Activated CD4-positive, alpha-beta T cell treated with anti-CD3 and anti-CD28 coated beads, Interleukin-10, Interleukin-2, amounts not matched to agents 100 ng/mL and 50 ng/mL, durations not matched to agents 16 hours and 8 hours (primary cell): ENCODE measurements around the gene CTSW.

Experiments used
- DNase-seq: peaks from one replicate; pipeline ENCODE4 v3.0.0-alpha.2; 2020

The CTSW gene

DNA sequence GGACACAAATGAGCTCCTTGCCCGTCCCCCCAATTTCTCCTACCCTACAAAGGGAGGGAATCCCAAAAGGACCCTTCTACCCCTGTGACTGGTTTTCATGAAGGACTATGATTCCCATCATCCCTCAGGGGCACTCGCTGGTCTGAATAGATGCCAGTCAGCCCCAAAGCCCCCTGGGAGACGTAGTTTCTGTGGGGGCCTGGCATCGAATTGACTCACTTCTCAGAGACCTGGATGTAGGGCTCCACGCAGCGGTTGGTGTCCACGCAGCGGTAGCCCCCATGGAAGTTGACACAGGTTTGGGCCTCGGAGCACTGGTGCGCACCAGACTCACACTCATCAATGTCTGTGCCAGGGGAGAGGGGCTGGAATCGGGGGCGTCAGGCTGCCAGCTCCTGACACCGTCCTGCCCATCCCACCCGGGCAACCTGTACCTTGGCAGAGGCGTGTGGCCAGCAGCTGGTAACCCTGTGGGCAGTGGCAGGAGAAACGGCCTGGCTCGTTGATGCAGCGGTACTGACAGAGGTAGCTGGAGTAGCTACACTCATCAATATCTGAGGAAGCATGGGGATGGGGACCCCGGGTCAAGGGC is 11.5 kb upstream of the CTSW start:
- no peak for DNase-seq

DNA sequence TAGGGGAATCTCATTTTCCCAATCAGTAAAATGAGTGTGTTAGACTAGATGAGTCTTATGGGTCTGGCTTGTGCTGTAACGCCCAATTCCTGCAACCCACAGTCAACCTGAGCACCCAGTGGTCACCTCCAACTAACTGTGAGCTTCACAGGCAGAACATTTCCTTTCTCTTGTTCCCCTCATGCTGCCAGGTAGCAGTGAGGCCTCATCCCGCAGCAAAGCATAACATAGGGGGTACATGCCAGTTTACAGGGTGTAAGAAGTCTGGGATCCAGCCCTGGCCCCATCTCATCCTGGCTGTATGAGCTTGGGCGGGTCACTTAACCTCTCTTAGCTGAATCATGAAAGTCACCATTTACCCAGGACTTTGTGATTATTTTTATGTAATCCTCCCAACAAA is 10.7 kb upstream of the CTSW start:
- DNase-seq, result no peak

DNA sequence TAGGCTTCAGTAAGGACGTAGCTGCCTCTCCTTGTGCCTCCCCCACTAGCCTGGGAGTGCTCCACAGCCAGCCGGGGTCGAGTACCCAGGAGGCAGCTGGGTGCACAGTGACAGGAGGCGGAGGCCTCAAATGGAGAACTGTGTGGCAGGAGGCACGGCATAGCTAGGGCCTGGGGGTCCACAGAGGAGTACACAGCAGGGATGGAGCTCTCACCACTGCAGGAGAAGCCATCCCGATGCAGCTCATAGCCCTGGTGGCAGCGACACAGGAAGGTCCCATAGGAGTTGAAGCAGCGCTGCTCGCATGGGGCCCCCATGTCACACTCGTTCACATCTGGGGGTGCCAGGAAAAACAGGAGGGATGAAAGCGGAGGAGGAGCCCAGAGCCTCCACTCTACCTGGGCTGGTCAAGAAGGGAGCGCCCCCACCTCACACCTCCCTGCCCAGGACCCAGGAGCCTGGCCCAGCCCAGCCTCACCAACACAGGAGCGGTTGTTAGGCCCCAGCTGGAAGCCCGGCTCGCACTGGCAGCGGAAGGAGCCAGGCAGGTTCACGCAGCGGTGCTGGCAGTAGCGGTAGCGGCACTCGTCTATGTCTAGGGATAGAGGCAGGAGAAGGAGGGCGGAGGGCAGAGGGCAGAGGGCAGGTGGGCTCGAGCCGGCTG is 9.9 kb upstream of the CTSW start:
- no peak for DNase-seq

DNA sequence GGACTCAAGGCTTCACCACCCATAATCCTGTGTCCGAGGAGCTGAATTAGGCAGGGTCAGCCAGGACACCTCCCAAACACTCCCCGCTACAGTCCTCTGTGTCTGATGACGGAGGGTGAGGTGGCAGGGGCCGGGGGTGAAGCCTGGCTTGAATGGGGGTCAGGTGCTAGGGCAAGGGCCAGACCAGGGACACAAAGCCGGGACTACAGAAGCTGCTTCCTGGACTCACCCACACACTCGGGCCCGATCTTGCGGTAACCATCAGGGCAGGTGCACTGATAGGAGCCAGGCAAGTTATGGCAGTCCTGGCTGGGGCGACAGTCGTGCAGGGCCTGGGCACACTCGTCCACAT is 9.4 kb upstream of the CTSW start:
- no peak for DNase-seq

DNA sequence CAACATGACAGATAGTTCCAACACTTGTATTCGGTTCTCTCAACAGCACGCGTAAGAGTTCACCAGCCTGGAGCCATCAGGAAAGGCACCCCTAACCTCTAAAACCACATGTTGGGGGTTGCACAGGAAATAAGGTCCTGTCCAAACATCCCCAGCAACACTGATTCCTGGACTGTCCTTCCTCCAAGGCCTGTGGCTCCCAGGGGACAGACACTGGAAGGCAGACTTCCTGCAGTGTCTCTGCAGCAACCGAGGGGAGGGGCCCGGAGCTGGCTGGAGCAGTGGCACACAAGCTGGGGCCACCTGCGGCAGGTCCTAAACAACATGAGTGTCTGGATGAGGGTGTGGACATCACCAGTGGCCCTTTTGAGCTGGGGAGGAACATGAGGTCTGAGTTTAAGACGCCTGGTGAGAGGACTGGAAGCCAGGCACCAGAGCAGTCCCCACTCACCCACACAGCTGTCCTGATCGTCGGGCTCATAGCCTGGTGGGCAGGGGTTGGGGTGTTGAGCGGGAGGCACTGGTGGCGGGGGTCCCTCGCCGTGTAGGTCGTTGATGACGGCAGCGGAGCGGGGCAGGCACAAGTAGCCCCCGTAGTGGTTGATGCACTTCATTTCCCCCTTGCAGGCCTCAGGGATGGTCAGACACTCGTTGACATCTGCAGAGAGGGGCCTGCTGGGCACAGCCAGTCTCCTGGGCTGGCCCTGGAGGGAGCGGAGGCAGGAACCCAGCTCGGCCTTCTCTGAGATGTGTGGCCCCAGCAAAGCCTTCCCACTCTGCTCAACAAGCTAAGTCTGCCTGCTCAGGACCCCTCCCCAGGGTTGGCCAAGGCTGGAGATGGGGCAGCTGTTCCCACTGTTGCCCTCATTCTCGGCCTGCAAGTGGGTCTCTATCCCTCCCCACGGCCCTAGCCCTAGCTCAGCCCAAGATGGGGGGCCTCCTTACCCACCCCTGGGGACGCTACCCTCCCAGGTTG is 8.6 kb upstream of the CTSW start:
- DNase-seq, result no peak

DNA sequence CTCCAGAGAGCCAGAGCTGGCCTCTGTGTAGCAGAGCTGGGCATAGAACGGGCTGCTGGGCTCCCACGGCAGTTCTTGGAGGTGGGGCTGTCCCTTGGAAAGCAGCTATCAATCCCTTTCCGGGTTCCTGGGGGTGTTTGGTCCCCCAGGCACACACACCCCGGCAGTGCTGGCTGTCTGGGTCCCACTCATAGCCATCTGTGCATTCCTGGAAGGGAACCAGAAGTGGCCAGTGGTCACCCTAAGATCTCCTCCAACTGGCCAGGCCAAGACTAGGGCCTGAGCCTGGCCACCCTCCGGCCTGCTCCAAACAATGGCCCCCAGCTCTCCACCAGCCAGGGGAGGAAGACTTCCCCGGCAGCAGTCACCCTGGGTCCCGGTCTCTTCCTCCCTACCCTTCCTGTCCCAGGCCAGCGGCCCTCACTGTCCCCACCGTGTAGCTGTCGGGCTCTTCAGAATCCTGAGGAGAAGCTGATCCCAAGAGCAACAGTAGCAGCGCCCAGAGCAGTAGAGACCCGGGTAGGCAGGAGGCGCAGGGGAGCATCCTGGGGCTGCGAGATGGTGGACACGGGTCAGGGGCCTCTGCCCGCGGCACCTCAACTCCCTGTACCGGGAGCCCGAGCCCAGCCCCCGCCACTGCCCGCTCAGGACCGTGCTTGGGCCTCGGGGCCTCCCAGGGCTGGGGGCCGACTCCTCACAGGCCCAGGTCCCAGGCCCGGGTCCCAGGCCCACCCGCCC is 7.7 kb upstream of the CTSW start:
- no peak for DNase-seq

DNA sequence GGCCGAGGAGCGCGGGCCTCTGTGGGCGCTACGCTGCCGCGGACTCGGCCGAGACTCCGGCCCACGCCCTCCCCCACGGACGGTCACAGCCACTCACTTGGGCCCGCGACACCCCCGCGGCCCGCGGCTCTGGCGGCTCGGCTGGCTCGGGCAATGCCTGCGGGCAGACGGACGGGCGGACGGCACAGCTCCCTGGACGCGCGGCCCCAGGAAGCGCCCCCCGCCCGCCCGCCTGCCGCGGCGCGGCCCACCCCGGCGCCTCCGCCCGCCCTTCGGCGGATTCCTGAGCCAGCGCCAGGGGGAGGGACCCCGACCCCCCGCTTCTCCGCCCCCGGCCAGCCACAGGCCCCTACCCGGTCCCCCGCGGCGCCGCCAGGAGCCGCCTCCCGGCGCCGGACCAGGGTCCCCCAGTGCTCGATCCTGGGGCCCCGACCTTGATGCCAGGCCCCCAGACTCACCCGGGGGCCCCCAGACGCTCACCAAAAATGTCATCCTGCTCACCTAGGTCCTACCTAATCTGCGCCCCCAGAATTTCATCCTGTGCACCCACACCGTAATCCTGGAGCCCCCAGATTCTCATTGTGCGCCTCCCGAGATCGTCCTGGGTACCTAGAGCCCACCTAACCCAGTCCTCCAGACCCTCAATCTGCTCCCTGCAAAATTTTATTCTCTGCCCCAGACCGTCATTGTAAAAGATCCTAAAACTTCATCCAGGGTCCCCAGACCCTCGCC is 6.9 kb upstream of the CTSW start, which contains the start of gene EFEMP2:
Gene EFEMP2, minus strand, starts transcription at position 215 of the 732 bp plus-strand sequence. CDS start 446 bp downstream, outside the sequence.
- DNase-seq, result no peak

DNA sequence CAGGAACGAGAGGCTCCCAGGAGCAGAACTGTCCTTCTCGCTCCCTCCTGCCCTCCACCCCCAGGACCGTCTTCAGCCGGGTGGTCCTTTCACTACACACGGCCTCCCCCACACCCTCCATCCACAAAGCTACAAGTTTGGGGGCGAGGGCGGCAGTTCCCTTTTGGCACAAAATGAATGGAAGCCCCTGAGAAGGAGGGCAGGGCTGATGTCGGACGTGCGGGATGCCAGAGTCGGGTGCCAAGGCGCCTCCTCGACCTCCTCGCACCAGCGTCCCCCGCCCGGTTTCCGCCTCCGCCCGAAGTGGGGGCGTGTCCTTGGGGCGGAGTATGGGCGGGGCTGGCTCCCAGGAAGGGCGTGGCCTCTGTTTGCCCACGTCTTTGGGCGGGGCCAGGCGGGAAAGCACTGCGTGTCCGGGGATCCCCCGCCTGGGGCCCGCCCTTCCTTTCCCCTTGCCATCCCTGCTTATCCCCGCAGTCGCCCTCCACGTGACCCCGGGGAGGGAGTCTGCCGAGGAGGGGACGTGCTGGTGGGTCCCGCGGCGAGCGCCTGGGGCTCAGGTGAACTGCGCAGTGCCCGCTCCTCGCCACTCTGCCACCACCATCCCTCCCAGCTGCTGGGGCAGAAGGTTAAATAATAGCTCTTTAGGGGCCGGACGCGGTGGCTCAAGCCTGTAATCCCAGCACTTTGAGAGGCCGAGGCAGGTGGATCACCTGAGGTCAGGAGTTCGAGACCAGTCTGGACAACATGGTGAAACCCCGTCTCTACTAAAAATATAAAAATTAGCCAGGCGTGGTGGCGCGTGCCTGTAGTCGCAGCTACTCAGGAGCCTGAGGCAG is 6.1 kb upstream of the CTSW start:
- DNase-seq, result peak; percentile 97

DNA sequence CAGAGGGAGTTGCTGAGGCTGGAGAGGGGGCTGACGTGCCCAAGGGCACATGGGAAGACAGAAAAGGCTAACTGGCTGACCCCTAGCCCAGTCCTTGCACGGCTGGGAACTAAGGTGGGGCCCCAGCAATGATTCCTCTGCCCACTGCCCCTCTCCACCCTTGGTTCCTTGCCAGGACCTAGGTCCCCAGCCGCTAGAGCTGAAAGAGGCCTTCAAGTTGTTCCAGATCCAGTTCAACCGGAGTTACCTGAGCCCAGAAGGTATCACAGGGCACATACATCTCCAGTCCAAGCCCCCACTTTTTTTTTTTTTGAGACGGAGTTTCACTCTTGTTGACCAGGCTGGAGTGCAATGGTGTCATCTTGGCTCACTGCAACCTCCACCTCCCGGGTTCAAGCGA is 390 bp downstream of the CTSW start:
- DNase-seq, result no peak

DNA sequence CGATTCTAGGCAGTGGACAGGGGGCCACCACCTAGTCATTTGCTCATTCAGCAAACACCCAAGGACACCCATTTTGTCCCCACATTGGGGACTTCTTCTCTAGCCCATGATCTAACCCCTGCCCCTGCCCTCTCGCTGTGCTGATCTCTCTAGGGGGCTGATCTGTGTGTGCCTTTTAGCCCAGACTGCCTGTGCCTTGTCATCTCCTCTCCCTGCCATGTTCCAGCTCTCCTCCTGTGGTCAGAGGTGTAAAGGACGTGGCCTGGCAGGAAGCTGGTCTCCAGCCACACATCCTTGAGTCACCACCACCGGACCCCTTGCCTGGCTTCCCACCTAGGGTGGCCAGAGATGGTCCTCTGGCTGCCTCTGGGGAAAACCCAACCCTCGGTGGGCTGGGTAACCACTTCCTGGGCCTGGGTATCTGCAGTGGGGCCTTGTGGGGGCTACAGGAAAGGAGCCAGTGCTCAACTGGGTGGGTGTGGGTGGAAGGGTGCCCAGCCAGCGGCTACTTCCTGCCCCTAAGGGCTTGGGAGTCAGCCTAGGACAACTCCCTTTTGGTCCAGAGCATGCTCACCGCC is 1.3 kb downstream of the CTSW start:
- DNase-seq, result peak; percentile 58

DNA sequence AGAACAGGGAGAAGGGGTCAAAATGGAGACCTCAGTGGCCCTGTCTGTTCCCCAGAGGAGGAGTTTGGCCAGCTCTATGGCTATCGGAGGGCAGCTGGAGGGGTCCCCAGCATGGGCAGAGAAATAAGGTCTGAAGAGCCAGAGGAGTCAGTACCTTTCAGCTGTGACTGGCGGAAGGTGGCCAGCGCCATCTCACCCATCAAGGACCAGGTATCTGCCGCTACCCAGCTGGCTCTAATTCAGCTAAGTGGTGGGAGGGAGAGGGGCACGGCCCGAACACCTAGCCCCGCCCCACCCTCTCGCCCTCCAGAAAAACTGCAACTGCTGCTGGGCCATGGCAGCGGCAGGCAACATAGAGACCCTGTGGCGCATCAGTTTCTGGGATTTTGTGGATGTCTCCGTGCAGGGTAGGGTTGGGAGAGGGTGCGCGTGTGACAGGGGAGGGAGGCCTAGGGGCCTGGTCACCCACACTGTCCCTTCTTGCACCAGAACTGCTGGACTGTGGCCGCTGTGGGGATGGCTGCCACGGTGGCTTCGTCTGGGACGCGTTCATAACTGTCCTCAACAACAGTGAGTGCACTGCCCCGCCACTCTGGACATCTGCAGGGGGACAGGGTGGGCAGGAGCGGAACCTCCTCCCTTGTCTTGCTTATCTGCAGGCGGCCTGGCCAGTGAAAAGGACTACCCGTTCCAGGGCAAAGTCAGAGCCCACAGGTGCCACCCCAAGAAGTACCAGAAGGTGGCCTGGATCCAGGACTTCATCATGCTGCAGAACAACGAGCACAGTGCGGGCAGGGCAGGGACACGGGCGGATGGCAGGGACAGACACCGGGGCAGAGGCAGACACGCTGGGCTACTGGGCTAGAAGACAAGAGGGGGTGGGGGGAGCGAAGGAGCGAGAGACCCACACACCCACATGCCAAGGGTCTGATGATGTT is 2.8 kb downstream of the CTSW start:
- no peak for DNase-seq

DNA sequence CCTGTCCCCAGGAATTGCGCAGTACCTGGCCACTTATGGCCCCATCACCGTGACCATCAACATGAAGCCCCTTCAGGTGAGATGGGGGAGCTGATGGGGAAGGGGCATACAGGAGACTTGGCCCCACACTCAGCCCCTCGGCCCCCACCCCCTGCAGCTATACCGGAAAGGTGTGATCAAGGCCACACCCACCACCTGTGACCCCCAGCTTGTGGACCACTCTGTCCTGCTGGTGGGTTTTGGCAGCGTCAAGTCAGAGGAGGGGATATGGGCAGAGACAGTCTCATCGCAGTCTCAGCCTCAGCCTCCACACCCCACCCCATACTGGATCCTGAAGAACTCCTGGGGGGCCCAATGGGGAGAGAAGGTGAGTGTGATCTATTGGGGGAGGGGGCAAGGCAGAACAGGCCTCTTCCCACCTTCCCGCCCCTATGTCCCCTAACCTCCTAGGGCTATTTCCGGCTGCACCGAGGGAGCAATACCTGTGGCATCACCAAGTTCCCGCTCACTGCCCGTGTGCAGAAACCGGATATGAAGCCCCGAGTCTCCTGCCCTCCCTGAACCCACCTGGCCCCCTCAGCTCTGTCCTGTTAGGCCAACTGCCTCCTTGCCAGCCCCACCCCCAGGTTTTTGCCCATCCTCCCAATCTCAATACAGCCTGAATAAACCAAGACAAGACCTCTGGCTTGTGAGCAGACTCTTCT is 3.6 kb downstream of the CTSW start:
- no peak for DNase-seq

DNA sequence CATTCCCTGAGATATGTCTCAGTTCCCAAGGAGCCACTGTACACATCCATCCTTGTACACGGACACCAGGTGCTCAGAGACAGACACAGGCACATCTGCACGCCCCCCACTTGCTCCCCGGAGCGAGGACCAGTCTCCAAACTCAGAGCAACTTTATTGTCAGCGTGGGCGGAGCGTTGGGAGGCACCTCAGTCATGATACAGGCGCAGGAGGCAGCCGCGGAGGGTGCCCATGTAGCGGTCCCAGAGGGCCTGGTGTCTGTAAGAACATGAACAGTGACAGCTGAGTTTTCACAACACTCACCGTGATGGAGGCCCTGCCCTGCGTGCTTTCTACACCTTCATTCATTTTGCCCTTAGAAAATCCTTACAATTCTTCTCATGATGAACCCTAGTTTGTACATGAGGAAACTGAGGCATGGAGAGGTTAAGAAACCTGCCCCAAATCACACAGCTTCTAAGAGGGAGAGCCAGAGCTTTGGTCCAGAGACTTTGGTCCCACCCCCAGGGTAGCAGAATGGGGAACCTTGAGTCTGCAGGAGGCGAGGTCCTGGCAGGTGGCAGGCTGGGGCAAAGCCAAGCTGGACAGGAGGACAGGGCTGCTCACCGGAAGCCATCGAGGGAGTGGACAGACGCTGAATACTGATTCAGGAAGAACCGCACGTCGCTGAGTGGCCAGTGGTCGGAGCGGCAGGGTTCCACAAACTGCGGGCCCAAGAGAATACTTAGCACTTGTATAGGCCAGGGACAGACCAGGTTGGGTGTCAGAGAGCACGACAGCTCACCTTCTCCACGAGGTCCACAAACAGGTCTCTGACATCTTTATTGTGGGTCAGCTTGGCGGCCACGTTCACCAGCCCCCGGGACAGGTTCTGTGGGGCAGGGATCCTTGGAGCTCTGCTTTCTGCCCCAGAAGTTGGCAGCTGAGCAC is 4.4 kb downstream of the CTSW start:
- DNase-seq, result no peak

DNA sequence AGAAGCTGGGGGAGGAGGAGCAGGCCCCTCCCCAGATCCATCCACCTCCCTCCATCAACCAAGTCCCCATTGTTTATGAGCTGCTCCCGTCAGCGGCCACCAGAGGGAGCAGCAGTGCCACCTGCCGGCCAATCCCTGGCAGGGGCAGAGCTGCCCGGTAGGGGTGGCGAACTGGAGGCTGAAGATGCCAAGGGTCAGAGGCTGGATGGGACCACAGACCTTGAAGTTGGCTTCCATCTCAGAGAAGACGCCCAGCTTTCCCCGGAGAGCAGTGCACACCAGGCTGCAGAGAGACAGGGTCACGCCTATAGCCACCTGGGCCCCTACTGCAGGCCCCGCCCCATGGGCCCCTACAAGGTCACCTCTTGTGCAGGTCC is 5.1 kb downstream of the CTSW start:
- peak; percentile 89 for DNase-seq

DNA sequence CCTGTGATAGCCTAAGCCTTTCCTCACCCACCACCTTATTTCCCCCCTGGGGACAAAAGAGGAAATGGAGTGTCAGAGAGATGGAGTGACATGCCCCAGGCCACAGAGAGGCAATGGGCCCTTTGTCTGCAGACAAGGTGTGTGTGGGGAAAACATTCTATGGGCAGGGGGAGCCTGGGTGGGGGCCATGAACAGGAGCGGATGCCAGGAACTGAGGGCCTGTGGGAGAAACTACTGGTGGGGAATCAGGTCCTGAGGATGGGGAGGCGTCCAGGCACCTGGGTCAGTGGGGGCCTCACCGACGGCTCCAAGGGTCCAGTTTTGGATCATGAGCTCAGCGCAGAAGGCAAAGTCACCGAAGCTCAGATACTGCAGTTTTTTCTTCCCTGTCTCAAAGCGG is 5.6 kb downstream of the CTSW start:
- no peak for DNase-seq

DNA sequence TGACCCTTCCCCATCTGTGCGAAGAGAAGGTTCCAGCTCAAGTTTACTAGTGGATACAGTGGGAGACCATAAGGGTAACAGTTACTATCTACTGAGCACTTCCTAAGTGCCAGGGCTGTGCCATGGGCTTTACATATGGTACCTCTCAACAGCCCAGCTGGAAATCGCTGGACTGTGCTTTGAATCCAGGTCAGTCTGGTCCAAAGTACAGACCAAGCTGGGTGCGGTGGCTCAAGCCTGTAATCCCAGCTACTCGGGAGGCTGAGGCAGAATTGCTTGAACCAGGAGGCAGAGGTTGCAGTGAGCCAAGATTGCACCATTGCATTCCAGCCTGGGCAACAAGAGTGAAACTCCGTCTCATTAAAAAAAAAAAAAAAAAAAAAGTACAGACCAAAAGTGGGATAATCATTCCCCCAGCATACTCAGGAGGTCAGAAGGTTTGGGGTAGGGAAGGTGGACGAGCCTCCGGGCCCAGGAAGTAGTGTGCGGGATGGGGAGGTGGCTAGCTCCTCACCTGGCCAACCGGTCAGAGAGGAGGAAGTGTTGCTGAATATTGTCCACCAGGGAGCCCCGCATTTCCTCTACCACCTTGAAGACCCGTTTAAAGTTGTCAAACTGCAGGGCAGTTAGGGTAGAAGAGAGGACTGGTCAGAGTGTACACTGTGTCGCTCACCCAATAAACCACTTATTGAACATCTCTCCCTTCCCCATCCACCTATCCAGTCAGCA is 6.3 kb downstream of the CTSW start:
- DNase-seq, result no peak
